Posterior cingulate gyrus (tissue), 11 donors: ENCODE measurements around the gene SLC34A1.
A peak's percentile ranks its signal among the peaks of the same experiment; 100 is the strongest.
"Not testable (repeated sequence)": the region's sequence is repeated elsewhere in the genome, so short reads cannot be mapped to it uniquely, and the experiment has no call there.

Experiments used
- DNase-seq, 10 donors: peaks; one replicate each; pipeline versions ENCODE4 v3.0.0 to v3.0.0-alpha.2; 2020 to 2021; ENCODE audit warnings: mixed read lengths in 3 of 10
- intact Hi-C: fragments of 100-400 bp; cut with DNase I; formaldehyde crosslinking; loops from one replicate; pipeline ENCODE4 v1.15.1; 2023

SLC34A1 gene

GRCh38 chr5:177366528-177367322 lies 17.5 kb upstream of the SLC34A1 start:
- DNase-seq = peak in 2 of 10 donors; percentile 54 to 86
- intact Hi-C loops = no loop called here

GRCh38 chr5:177367323-177367848 lies 16.8 kb upstream of the SLC34A1 start:
- intact Hi-C loops = no loop called here
- DNase-seq = peak in 1 of 10 donors; percentile 70

- intact Hi-C loops = no loop called here
- DNase-seq = peak in 1 of 10 donors; percentile 53
Observed at GRCh38 chr5:177367981-177368868, 16.0 kb upstream of the SLC34A1 start.

GRCh38 chr5:177368869-177369644 lies 15.2 kb upstream of the SLC34A1 start:
- intact Hi-C loops = no loop called here
- no peak for DNase-seq

- DNase-seq = peak in 4 of 10 donors; percentile 37 to 87 (median 82)
- intact Hi-C loops = no loop called here
Observed at GRCh38 chr5:177369645-177370440, 14.4 kb upstream of the SLC34A1 start.

- peak in 6 of 10 donors; percentile 39 to 90 (median 65) for DNase-seq
- intact Hi-C loops = no loop called here
Observed at GRCh38 chr5:177370488-177371119, 13.6 kb upstream of the SLC34A1 start.

- intact Hi-C loops = no loop called here
- peak in 2 of 10 donors; percentile 35 to 83 for DNase-seq
Observed at GRCh38 chr5:177371120-177372033, 12.9 kb upstream of the SLC34A1 start.

- intact Hi-C loops = no loop called here
- DNase-seq = no peak
Observed at GRCh38 chr5:177372034-177372896, 12.0 kb upstream of the SLC34A1 start.

- intact Hi-C loops = no loop called here
- DNase-seq = no peak
Observed at GRCh38 chr5:177372910-177373309, 11.3 kb upstream of the SLC34A1 start.

- intact Hi-C loops = no loop called here
- no peak for DNase-seq
Observed at GRCh38 chr5:177373806-177374205, 10.4 kb upstream of the SLC34A1 start.

GRCh38 chr5:177374211-177374610 lies 10.0 kb upstream of the SLC34A1 start:
- no peak for DNase-seq
- intact Hi-C loops = no loop called here

GRCh38 chr5:177375516-177375915 lies 8.7 kb upstream of the SLC34A1 start:
- DNase-seq, intact Hi-C loops: not testable (repeated sequence)

- intact Hi-C loops = no loop called here
- DNase-seq = no peak
Observed at GRCh38 chr5:177376107-177376506, 8.1 kb upstream of the SLC34A1 start.

GRCh38 chr5:177377851-177378776 lies 6.1 kb upstream of the SLC34A1 start:
- intact Hi-C loops = no loop called here
- DNase-seq = no peak

GRCh38 chr5:177378884-177379883 lies 5.0 kb upstream of the SLC34A1 start:
- intact Hi-C loops = no loop called here
- no peak for DNase-seq
